ENCODE measurements around the gene NSL1. TPM values are rescaled to one million over a fixed set of nuclear protein-coding genes. Genes with fewer than 3 reads are reported as not detected.
A peak's percentile ranks its signal among the peaks of the same experiment; 100 is the strongest.

The NSL1 gene
- total and polyA plus RNA-seq, 9 of the 15 experiments (the other 6 are each of a cell fraction or from before 2014, with no cell fraction given): 53.5 to 108 (median 59.1) TPM

DNA sequence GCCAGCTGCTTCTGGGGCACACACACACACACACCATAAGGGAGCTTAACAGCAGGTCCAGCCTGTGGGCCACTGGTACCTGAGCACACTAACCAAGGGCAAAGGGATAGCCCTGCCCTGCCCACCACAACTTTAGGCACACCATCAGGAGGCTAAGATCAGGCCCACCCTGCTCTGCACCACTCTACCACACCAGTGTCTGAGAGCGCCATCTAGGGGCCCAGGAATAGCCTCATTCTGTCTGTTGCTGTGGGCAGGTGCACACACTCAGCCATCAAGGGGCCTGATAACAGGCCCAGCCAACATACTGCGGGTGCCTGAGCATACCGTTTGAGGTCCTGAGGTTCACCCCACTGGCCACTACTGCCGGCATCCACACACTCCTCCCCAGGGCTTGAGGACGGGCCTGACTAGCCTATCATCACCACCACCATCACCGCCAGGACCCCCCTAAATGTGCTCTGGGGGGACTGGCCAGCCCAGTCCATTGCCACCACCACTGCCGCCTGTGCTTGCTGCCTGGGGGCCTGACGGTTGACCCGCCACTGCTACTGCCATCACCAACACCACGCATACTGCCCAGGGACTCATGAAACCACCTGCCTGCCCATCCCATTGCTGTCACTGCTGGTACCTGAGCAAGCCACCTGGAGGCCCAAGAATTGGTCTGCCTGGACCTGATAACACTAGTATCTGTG lies 31.3 kb downstream of the NSL1 start (continued):
- TF ChIP-seq, protein P1, sequence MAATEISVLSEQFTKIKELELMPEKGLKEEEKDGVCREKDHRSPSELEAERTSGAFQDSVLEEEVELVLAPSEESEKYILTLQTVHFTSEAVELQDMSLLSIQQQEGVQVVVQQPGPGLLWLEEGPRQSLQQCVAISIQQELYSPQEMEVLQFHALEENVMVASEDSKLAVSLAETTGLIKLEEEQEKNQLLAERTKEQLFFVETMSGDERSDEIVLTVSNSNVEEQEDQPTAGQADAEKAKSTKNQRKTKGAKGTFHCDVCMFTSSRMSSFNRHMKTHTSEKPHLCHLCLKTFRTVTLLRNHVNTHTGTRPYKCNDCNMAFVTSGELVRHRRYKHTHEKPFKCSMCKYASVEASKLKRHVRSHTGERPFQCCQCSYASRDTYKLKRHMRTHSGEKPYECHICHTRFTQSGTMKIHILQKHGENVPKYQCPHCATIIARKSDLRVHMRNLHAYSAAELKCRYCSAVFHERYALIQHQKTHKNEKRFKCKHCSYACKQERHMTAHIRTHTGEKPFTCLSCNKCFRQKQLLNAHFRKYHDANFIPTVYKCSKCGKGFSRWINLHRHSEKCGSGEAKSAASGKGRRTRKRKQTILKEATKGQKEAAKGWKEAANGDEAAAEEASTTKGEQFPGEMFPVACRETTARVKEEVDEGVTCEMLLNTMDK (IDR thresholded peaks at IDR 0.05; ENCODE audit: borderline replicate concordance, insufficient read depth, low read depth, low read length, poor library complexity, severe bottlenecking): peak; percentile 90
- TF ChIP-seq HDAC2 (IDR thresholded peaks at IDR 0.05): no peak

DNA sequence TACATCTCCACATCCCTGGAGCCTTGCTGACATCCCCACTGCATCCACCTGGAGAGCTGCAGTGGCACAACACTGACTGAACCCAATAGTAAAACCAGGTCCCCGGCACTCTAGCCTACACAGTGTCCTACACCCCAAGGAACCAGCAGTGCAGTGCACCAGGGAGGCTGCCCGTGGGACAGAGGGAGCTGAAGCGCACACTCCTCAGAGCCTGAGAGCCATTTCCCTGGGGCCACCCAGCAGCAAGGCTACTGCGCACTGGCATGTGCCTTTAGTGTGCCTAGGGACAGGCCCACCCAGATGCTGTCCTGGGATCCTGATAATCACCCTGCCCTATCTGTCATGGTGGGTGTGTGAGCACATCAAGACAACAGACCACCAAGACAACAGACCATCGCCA lies 31.9 kb downstream of the NSL1 start:
- peak; percentile 30 for ATAC-seq
- intact Hi-C loops (cut with micrococcal nuclease) (no loop called here), in situ Hi-C loops (cut with MboI) (no loop called here)
- DNase-seq (ENCODE audit: extremely low read depth in 1 of 4, low spot score in 3 of 4): no peak
- 90% methylated on average over 5 of the region's 5 CpGs for WGBS (ENCODE audit: insufficient coverage, low coverage, missing lambda C conversion rate)
- no peak overlapping the region for H2AFZ ChIP-seq (ENCODE audit: low read depth, low read length)
- no peak overlapping the region for H3K9ac ChIP-seq (ENCODE audit: insufficient read depth in 1 of 2, low read depth in 2 of 2, low read length in 2 of 2)
- peaks cover 0 to 6% of the 10 kb centered on the region in 2 experiments; a peak in 2 of 5 replicates for H3K4me1 ChIP-seq (replicated peaks in 1 of 2; ENCODE audit: control insufficient read depth in 2 of 2, insufficient read depth in 2 of 2, low read length in 2 of 2)
- H3K9me1 ChIP-seq (ENCODE audit: control insufficient read depth, insufficient read depth, low read length): no peaks in the 10 kb centered on the region
- no TSS peak for BruUV-seq (replicated peaks)
- peaks cover 3% of the 10 kb centered on the region; the same call in 1 of the 2 replicates for H4K20me1 ChIP-seq (replicated peaks; ENCODE audit: control insufficient read depth, insufficient read depth, low read length)
- FAIRE-seq: no peak
- no peak overlapping the region for H3K4me2 ChIP-seq (ENCODE audit: insufficient read depth, low read length)
- TF ChIP-seq ZNF133 (CRISPR knock-in tag; IDR thresholded peaks at IDR 0.05) (no peak), SMARCC2 (IDR thresholded peaks at IDR 0.05; ENCODE audit: low read depth) (no peak), ZNF589 (CRISPR knock-in tag; IDR thresholded peaks at IDR 0.05; ENCODE audit: low read depth) (no peak), TEAD2 (tag; IDR thresholded peaks at IDR 0.05) (no peak), ZNF76 (CRISPR knock-in tag; IDR thresholded peaks at IDR 0.05; ENCODE audit: borderline replicate concordance) (no peak), IFI16 (CRISPR knock-in tag; IDR thresholded peaks at IDR 0.05) (no peak), ZNF695 (CRISPR knock-in tag; IDR thresholded peaks at IDR 0.05) (no peak), XRCC4 (IDR thresholded peaks at IDR 0.05; ENCODE audit: extremely low read depth, insufficient read depth, insufficient read length) (no peak), U2AF1 (optimal IDR thresholded peaks at IDR 0.05; ENCODE audit: low read depth, low read length) (no peak), FIP1L1 (IDR thresholded peaks at IDR 0.05; ENCODE audit: low read depth, low read length, poor library complexity, severe bottlenecking) (no peak), NKRF (IDR thresholded peaks at IDR 0.05; ENCODE audit: borderline replicate concordance) (no peak)
- no peaks in the 10 kb centered on the region for H3K9me3 ChIP-seq (replicated peaks; ENCODE audit: control insufficient read depth, insufficient read depth, low read depth, low read length)
- ChIA-PET CTCF (ENCODE audit: low intra/inter-chr PET ratio) (no interaction called here), POLR2A (no interaction called here)
- H3K27ac ChIP-seq (ENCODE audit: extremely low read depth, low read depth, low read length): no peak overlapping the region
- peaks cover 60% of the 10 kb centered on the region for H3K79me2 ChIP-seq (ENCODE audit: control insufficient read depth, insufficient read depth, low read length)
- no peaks in the 10 kb centered on the region for H3K27me3 ChIP-seq (ENCODE audit: control insufficient read depth in 2 of 2, insufficient read depth in 2 of 2, low read length in 2 of 2)
- no peak overlapping the region for H3K4me3 ChIP-seq
- peaks cover 28% of the 10 kb centered on the region; the same call in 2 of the 3 replicates for H3K36me3 ChIP-seq (ENCODE audit: control insufficient read depth, insufficient read depth, low read length)

Data from K562 (cell line).